Mammary epithelial cell (primary cell): Measurements from ENCODE around the gene TRMT2A.

Experiments used
- EZH2 ChIP-seq: IDR thresholded peaks from 2 replicates; pipeline ENCODE4 v1.6.1; 2012; ENCODE audit warnings: low read length, inconsistent platforms, borderline replicate concordance
- TF ChIP-seq, protein P1 (sequence below), 2 donors: IDR thresholded peaks in 1 of 2; conservative IDR thresholded peaks in 1 of 2; 2 replicates each; pipeline ENCODE4 v1.5.1; 2011 to 2012; ENCODE audit warnings: inconsistent platforms in 2 of 2, low read length in 2 of 2, mild to moderate bottlenecking in 2 of 2, control low read depth in 1 of 2, low read depth in 1 of 2; ENCODE audit not compliant: insufficient read depth in 1 of 2; ENCODE audit errors: extremely low read depth in 1 of 2

- TF ChIP-seq, protein P1, sequence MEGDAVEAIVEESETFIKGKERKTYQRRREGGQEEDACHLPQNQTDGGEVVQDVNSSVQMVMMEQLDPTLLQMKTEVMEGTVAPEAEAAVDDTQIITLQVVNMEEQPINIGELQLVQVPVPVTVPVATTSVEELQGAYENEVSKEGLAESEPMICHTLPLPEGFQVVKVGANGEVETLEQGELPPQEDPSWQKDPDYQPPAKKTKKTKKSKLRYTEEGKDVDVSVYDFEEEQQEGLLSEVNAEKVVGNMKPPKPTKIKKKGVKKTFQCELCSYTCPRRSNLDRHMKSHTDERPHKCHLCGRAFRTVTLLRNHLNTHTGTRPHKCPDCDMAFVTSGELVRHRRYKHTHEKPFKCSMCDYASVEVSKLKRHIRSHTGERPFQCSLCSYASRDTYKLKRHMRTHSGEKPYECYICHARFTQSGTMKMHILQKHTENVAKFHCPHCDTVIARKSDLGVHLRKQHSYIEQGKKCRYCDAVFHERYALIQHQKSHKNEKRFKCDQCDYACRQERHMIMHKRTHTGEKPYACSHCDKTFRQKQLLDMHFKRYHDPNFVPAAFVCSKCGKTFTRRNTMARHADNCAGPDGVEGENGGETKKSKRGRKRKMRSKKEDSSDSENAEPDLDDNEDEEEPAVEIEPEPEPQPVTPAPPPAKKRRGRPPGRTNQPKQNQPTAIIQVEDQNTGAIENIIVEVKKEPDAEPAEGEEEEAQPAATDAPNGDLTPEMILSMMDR (conservative IDR thresholded peaks at IDR 0.05 in 1 of 2, IDR thresholded peaks at IDR 0.05 in 1 of 2; ENCODE audit: extremely low read depth in 1 of 2, insufficient read depth in 1 of 2, low read depth in 1 of 2, low read length in 2 of 2) = no peak
- no peak for TF ChIP-seq EZH2
Observed at GRCh38 chr22:20165913-20166312, 48.9 kb upstream of the TRMT2A start.
